ENCODE results near the gene LRTM1.

DNA sequence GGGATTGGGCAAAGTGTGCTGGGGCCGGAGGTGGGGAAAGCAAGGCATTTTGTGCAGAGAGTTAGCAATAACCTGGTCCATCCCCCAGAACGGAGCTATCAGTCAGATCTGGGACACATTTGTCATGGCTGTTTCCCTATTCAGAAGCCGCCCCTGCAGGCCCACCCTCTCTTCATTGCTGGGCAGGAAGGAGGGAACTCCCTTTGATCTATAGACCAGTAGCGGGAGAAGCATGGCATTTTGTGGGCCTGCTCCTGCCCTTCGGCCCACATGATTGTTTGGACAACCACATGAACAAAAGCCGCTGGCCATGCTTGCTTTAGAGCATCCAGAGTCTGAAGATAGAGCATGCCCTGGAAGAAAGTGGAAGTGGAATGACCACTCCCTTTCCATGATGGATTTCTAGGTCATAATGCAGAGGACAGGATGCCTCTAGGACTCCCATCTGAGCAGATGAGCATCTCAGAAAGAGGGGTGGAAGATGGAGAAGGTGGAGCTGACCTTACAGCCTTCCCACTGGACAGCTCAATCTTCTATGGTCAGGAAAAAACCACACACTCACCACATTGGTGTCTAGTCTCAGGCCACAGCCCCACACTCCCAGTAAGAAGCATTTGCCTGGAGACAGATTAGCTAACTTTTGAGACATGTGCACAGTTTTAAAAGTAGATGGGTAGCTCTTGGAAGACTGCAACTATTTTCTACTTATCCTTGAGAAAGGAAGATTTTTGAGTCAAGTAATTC lies 11.9 kb upstream of the LRTM1 start:
- no peak for TF ChIP-seq EZH2phosphoT487 (IDR thresholded peaks at IDR 0.05; ENCODE audit: insufficient read depth, low read depth)
- TF ChIP-seq EZH2 (IDR thresholded peaks at IDR 0.05; ENCODE audit: insufficient read depth, poor library complexity, severe bottlenecking): no peak
